K562 (cell line): ENCODE measurements around the gene TFAP2D. TPM values are rescaled to one million over a fixed set of nuclear protein-coding genes. Genes with fewer than 3 reads are reported as not detected.

ENCODE experiments used
- ATAC-seq: fragments of 200-7000 bp; cut with Tn5 transposase; 3 replicates; pipeline ENCODE4 v1.9.1; 2020; ENCODE audit warnings: moderate library complexity
- BruUV-seq: library from RNA; stranded (reverse); fragments of 400-500 nt; replicated peaks from 2 replicates; lab custom pipeline; 2021; lab: Mats Ljungman, UMichigan
- CTCF ChIA-PET: fragments of 300-600 bp; formaldehyde crosslinking; extraction: SDS; loops from one replicate; lab custom pipeline; 2021; ENCODE audit warnings: low intra/inter-chr PET ratio; lab: Yijun Ruan, JAX
- POLR2A ChIA-PET: fragments of 300-600, 350-650 bp; sonication (Branson Sonifier 250); formaldehyde crosslinking; extraction: SDS; loops from one replicate; lab custom pipeline; 2021; ENCODE audit warnings: antibody characterized with exemption, inconsistent platforms; lab: Yijun Ruan, JAX
- DNase-seq, 4 experiments: peaks; one replicate each; pipeline versions ENCODE4 v3.0.0 to v3.0.0-alpha.2; 2011 to 2018; ENCODE audit warnings: low spot score in 3 of 4, mixed read lengths in 3 of 4; ENCODE audit errors: extremely low read depth in 1 of 4
- FAIRE-seq: peaks from 2 replicates; lab custom pipeline; 2011; peaks lifted over from hg19 to GRCh38; lab: Jason Lieb, UNC
- H2AFZ ChIP-seq: 2 replicates; pipeline ENCODE4 v1.6.0; 2011; ENCODE audit warnings: low read depth, low read length, control low read depth, inconsistent platforms
- H3K27ac ChIP-seq: fragments of 200-600 bp; 3 replicates; pipeline ENCODE4 v1.8.0; 2011; ENCODE audit warnings: low read depth, mild to moderate bottlenecking, control low read depth, inconsistent platforms, low read length, moderate library complexity, mixed read lengths; ENCODE audit errors: extremely low read depth
- H3K27me3 ChIP-seq, 2 experiments: fragments of 300-600 bp in 1 of 2; 2 replicates in 1 of 2; 3 replicates in 1 of 2; pipeline versions ENCODE4 v1.6.0 to v1.8.0; 2011; ENCODE audit warnings: inconsistent platforms in 2 of 2, low read length in 2 of 2, mild to moderate bottlenecking in 1 of 2, mixed read lengths in 1 of 2, moderate library complexity in 1 of 2; ENCODE audit not compliant: control insufficient read depth in 2 of 2, insufficient read depth in 2 of 2
- H3K36me3 ChIP-seq: fragments of 300-600 bp; 3 replicates; pipeline ENCODE4 v1.8.0; 2011; ENCODE audit warnings: mild to moderate bottlenecking, low read length, inconsistent platforms; ENCODE audit not compliant: control insufficient read depth, insufficient read depth
- H3K4me1 ChIP-seq, 2 experiments: fragments of 200-600 bp in 1 of 2; replicated peaks in 1 of 2; 2 replicates in 1 of 2; 3 replicates in 1 of 2; pipeline versions ENCODE4 v1.5.1 to v1.8.0; 2011; ENCODE audit warnings: inconsistent platforms in 2 of 2, low read length in 2 of 2, mild to moderate bottlenecking in 1 of 2, mixed read lengths in 1 of 2, moderate library complexity in 1 of 2; ENCODE audit not compliant: control insufficient read depth in 2 of 2, insufficient read depth in 2 of 2
- H3K4me2 ChIP-seq: 2 replicates; pipeline ENCODE4 v1.6.1; 2011; ENCODE audit warnings: low read length, control low read depth, inconsistent platforms, mixed read lengths; ENCODE audit not compliant: insufficient read depth
- H3K4me3 ChIP-seq: fragments of 200-600 bp; sonication (generic), shearing (Covaris generic); 2 replicates; pipeline ENCODE4 v1.5.1; 2016; ENCODE audit warnings: control low read depth, inconsistent platforms
- H3K79me2 ChIP-seq: fragments of 200-600 bp; 3 replicates; pipeline ENCODE4 v1.8.0; 2011; ENCODE audit warnings: low read length, inconsistent platforms; ENCODE audit not compliant: control insufficient read depth, insufficient read depth
- H3K9ac ChIP-seq, 2 experiments: 2 replicates each; pipeline versions ENCODE4 v1.6.0 to v1.6.1; 2011; ENCODE audit warnings: low read depth in 2 of 2, low read length in 2 of 2, control low read depth in 1 of 2, inconsistent platforms in 1 of 2, mild to moderate bottlenecking in 1 of 2, mixed read lengths in 1 of 2; ENCODE audit not compliant: insufficient read depth in 1 of 2
- H3K9me1 ChIP-seq: one replicate; pipeline ENCODE4 v1.6.0; 2011; ENCODE audit warnings: inconsistent platforms, mild to moderate bottlenecking, low read length, moderate library complexity; ENCODE audit not compliant: control insufficient read depth, insufficient read depth
- H3K9me3 ChIP-seq: replicated peaks from 2 replicates; pipeline ENCODE4 v1.5.1; 2011; ENCODE audit warnings: low read depth, low read length, inconsistent platforms; ENCODE audit not compliant: control insufficient read depth, insufficient read depth
- H4K20me1 ChIP-seq: replicated peaks from 2 replicates; pipeline ENCODE4 v1.6.1; 2011; ENCODE audit warnings: low read length, inconsistent platforms, mixed read lengths; ENCODE audit not compliant: control insufficient read depth, insufficient read depth
- CEBPG ChIP-seq, 3 experiments: fragments of 200-800 bp in 1 of 3; sonication (Bioruptor generic) in 1 of 3; sonication (generic) in 1 of 3; formaldehyde crosslinking in 1 of 3; IDR thresholded peaks in 2 of 3; conservative IDR thresholded peaks in 1 of 3; 2 replicates each; pipeline versions ENCODE4 v1.6.1 to v1.8.0; 2016 to 2022; ENCODE audit warnings: missing compliant biosample characterization in 2 of 3, missing genetic modification characterization in 2 of 3, mild to moderate bottlenecking in 1 of 3, missing genetic modification reagents in 1 of 3
- FUS ChIP-seq: fragments of 200-400 bp; formaldehyde crosslinking; optimal IDR thresholded peaks from 2 replicates; pipeline ENCODE3; 2017; ENCODE audit warnings: low read depth, low read length
- HNRNPUL1 ChIP-seq: fragments of 200-400 bp; formaldehyde crosslinking; IDR thresholded peaks from 2 replicates; pipeline ENCODE4 v1.6.1; 2017; ENCODE audit warnings: low read length
- TFE3 ChIP-seq: fragments of 450-650 bp; formaldehyde crosslinking; IDR thresholded peaks from 2 replicates; pipeline ENCODE4 v1.4.0; 2020; ENCODE audit warnings: mild to moderate bottlenecking, mixed read lengths
- YBX1 ChIP-seq: fragments of 450-650 bp; IDR thresholded peaks from 2 replicates; pipeline ENCODE4 v1.7.1; 2016; ENCODE audit warnings: mild to moderate bottlenecking
- WGBS: fragments of 100-300 bp; shearing (Covaris generic); methylation state at CpG from one replicate; pipeline ENCODE4 v1.1.6; 2016; ENCODE audit warnings: low coverage, mixed read lengths; ENCODE audit not compliant: insufficient coverage; ENCODE audit errors: missing lambda C conversion rate; 5-methylcytosine and 5-hydroxymethylcytosine counted together
- in situ Hi-C: fragments of 300-500 bp; cut with MboI; formaldehyde crosslinking; loops from 4 replicates; pipeline ENCODE4 v1.15.0; 2018; ENCODE audit warnings: inconsistent platforms, mixed read lengths
- intact Hi-C: fragments of 100-400 bp; cut with micrococcal nuclease; formaldehyde crosslinking; loops from 2 replicates; pipeline ENCODE4 v1.14.2; 2022
- polyA plus RNA-seq, 8 experiments: library from polyadenylated mRNA; depleted of rRNA in 4 of 8; stranded (reverse) in 5 of 8; unstranded in 3 of 8; fragments of >200 nt; fragmentation: Nextera tagmentation in 2 of 8; fragmentation: Illumina TruSeq in 1 of 8; extraction: Ambion mirVana in 2 of 8; extraction: Trizol in 1 of 8; gene quantifications; 2 replicates each; pipeline versions ENCODE4 v1.2.1 to v1.2.3, GENCODE V29; 2011 to 2014; ENCODE audit warnings: inconsistent platforms in 1 of 8, missing spikeins in 1 of 8
- total RNA-seq, 7 experiments: library from RNA; depleted of rRNA in 6 of 7; stranded (reverse); fragments of >200 nt in 6 of 7; fragmentation: Illumina TruSeq in 2 of 7; extraction: Trizol in 2 of 7; gene quantifications; 2 replicates each; pipeline versions ENCODE4 v1.2.1 to v1.2.3, GENCODE V29; 2011 to 2021; ENCODE audit warnings: low replicate concordance in 1 of 7

TFAP2D gene
- total and polyA plus RNA-seq, 9 of the 15 experiments (the other 6 are each of a cell fraction or from before 2014, with no cell fraction given), result not detected

- Histone ChIP-seq H3K4me2 (no peak overlapping the region), H3K9me3 (no peaks in the 10 kb centered on the region; the same call in none of the 2 replicates), H3K27me3 (no peaks in the 10 kb centered on the region), H3K4me1 (no peaks in the 10 kb centered on the region), H3K36me3 (no peaks in the 10 kb centered on the region), H4K20me1 (no peaks in the 10 kb centered on the region), H3K9ac (no peak overlapping the region), H3K27ac (no peak overlapping the region), H3K4me3 (no peak overlapping the region), H2AFZ (no peak overlapping the region), H3K9me1 (no peaks in the 10 kb centered on the region), H3K79me2 (no peaks in the 10 kb centered on the region)
- ATAC-seq (no peak), DNase-seq (no peak), FAIRE-seq (no peak)
- POLR2A ChIA-PET, result no interaction called here
- in situ Hi-C loops (no loop called here), intact Hi-C loops (no loop called here)
- no peak for TF ChIP-seq YBX1
- no peak for TF ChIP-seq CEBPG (CRISPR knock-in tag; IDR thresholded peaks at IDR 0.05)
- peak in 1 of 2 experiments; percentile 60; a peak in 1 of 4 replicates for TF ChIP-seq CEBPG (tag; conservative IDR thresholded peaks at IDR 0.05 in 1 of 2, IDR thresholded peaks at IDR 0.05 in 1 of 2)
- WGBS, result 0% methylated on average over 3 of the region's 3 CpGs
- BruUV-seq, result no TSS peak
- CTCF ChIA-PET, result no interaction called here
These were observed 24.1 kb upstream of the TFAP2D start for GRCh38 chr6:50689210-50689609.

GRCh38 chr6:50691814-50692495 is 21.4 kb upstream of the TFAP2D start:
- Histone ChIP-seq H4K20me1 (no peaks in the 10 kb centered on the region), H3K9ac (no peak overlapping the region), H3K79me2 (no peaks in the 10 kb centered on the region), H3K9me1 (no peaks in the 10 kb centered on the region), H2AFZ (no peak overlapping the region), H3K4me1 (no peaks in the 10 kb centered on the region), H3K36me3 (no peaks in the 10 kb centered on the region), H3K9me3 (no peaks in the 10 kb centered on the region; the same call in 1 of the 2 replicates), H3K27ac (no peak overlapping the region), H3K4me3 (no peak overlapping the region), H3K4me2 (no peak overlapping the region), H3K27me3 (no peaks in the 10 kb centered on the region)
- FAIRE-seq, result no peak
- no peak for TF ChIP-seq TFE3
- no peak for TF ChIP-seq HNRNPUL1
- TF ChIP-seq FUS, result no peak
- BruUV-seq, result no TSS peak
- ChIA-PET CTCF (no interaction called here), POLR2A (no interaction called here)
- in situ Hi-C loops (no loop called here), intact Hi-C loops (no loop called here)
- ATAC-seq, result no peak
- 0% methylated on average over 4 of the region's 4 CpGs for WGBS
- DNase-seq, result no peak
